ENCODE measurements around the gene MVB12A. TPM values are rescaled to one million over a fixed set of nuclear protein-coding genes. Genes with fewer than 3 reads are reported as not detected.

MVB12A gene
- total and polyA plus RNA-seq, 2 experiments from 2014 or later = 49.6 to 68.3 TPM

DNA sequence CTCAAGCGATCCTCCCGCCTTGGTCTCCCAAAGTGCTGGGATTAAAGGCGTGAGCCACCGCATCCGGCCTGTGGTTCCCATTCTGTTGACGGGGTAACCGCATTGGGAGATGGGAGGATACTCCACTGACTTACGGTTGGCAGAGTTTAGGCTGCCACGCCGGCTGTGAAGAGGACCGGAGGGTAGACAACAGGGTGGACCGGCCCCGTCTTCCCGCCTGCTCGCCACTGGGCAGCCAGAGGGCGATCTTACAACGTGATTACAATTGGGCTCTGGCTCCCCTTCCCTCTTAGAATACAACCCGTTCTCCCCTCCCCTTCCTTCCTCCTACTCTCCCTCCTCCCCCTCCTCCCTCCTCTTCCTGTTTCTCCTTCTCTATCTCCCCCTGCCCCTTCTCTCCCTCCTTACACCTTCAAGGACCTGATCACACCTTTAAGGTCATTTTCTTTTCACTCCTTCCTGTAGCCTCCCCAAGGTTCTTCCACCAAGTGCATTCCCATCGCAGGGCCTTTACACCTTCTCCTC is 24.9 kb upstream of the MVB12A start:
- H3K4me3 ChIP-seq = no peak overlapping the region
- no peak overlapping the region for H3K4me2 ChIP-seq (ENCODE audit: unreplicated experiment)
- TF ChIP-seq EZH2phosphoT487 (IDR thresholded peaks at IDR 0.05; ENCODE audit: insufficient read depth, low read depth) = no peak
- no peak for TF ChIP-seq EZH2 (IDR thresholded peaks at IDR 0.05; ENCODE audit: insufficient read depth, poor library complexity, severe bottlenecking)
- H3K27ac ChIP-seq = no peak overlapping the region
- H3K79me2 ChIP-seq (ENCODE audit: insufficient read depth) = no peaks in the 10 kb centered on the region
- H3K36me3 ChIP-seq (ENCODE audit: low read depth) = no peaks in the 10 kb centered on the region
- no peak overlapping the region for H3K9ac ChIP-seq
- no peaks in the 10 kb centered on the region for H3K4me1 ChIP-seq (ENCODE audit: insufficient read depth)
- H3K27me3 ChIP-seq (replicated peaks; ENCODE audit: insufficient read depth) = no peaks in the 10 kb centered on the region; the same call in 1 of the 2 replicates
- in situ Hi-C loops (cut with MboI) = no loop called here
- peak; percentile 74 for DNase-seq
- H3F3A ChIP-seq (ENCODE audit: insufficient read depth) = no peaks in the 10 kb centered on the region
- WGBS, 2 experiments (ENCODE audit: low coverage in 1 of 2, low lambda C conversion rate in 2 of 2, missing lambda C conversion rate in 2 of 2) = 15 to 20% methylated on average over 14 to 19 of the region's 19 CpGs
- H2AFZ ChIP-seq = peak overlapping the region; percentile 66
- no peaks in the 10 kb centered on the region for H3K9me2 ChIP-seq (ENCODE audit: insufficient read depth)
- H4K20me1 ChIP-seq (ENCODE audit: insufficient read depth) = no peaks in the 10 kb centered on the region
- H3K9me3 ChIP-seq (ENCODE audit: low read depth) = no peaks in the 10 kb centered on the region

DNA sequence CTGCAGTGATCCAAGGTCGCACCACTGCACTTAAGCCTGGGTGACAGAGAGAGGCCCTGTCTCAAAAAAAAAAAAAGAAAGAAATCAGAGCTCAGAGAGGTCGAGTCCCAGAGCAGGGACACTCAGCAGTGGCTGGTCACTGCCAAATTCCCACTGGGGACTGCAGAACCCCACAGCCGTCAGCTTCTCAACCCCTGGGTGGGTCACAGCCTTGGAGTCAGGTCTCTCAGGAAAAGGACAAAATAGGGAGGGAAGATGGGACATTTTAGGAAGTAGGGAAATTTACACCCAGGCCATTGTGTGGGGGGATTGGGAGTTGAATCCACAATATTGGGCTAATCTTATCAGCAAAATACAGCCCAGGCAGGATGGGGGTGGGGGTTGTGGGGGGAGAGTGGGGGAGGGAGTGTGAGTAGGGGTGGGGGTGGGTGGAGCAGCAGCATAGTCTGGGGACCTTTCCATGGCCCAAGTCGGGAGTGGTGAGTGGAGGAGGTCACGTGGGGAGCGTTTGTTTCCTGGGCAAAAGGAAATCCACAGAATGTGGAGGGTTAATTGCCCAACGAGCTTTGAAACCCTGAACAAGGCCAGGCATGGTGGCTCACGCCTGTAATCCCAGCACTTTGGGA is 20.8 kb upstream of the MVB12A start:
- H3K4me3 ChIP-seq = no peak overlapping the region
- in situ Hi-C loops (cut with MboI) = no loop called here
- H2AFZ ChIP-seq = no peak overlapping the region
- TF ChIP-seq EZH2phosphoT487 (IDR thresholded peaks at IDR 0.05; ENCODE audit: insufficient read depth, low read depth) (no peak), EZH2 (IDR thresholded peaks at IDR 0.05; ENCODE audit: insufficient read depth, poor library complexity, severe bottlenecking) (no peak)
- H4K20me1 ChIP-seq (ENCODE audit: insufficient read depth) = no peaks in the 10 kb centered on the region
- H3K27me3 ChIP-seq (replicated peaks; ENCODE audit: insufficient read depth) = no peaks in the 10 kb centered on the region
- no peaks in the 10 kb centered on the region for H3K9me2 ChIP-seq (ENCODE audit: insufficient read depth)
- H3K4me2 ChIP-seq (ENCODE audit: unreplicated experiment) = no peak overlapping the region
- no peaks in the 10 kb centered on the region for H3F3A ChIP-seq (ENCODE audit: insufficient read depth)
- WGBS, 2 experiments (ENCODE audit: low coverage in 1 of 2, low lambda C conversion rate in 2 of 2, missing lambda C conversion rate in 2 of 2) = 44 to 63% methylated on average over 5 to 8 of the region's 8 CpGs
- no peaks in the 10 kb centered on the region for H3K79me2 ChIP-seq (ENCODE audit: insufficient read depth)
- no peaks in the 10 kb centered on the region for H3K9me3 ChIP-seq (ENCODE audit: low read depth)
- no peak overlapping the region for H3K27ac ChIP-seq
- no peaks in the 10 kb centered on the region for H3K36me3 ChIP-seq (ENCODE audit: low read depth)
- no peak for DNase-seq
- no peak overlapping the region for H3K9ac ChIP-seq
- no peaks in the 10 kb centered on the region for H3K4me1 ChIP-seq (ENCODE audit: insufficient read depth)

DNA sequence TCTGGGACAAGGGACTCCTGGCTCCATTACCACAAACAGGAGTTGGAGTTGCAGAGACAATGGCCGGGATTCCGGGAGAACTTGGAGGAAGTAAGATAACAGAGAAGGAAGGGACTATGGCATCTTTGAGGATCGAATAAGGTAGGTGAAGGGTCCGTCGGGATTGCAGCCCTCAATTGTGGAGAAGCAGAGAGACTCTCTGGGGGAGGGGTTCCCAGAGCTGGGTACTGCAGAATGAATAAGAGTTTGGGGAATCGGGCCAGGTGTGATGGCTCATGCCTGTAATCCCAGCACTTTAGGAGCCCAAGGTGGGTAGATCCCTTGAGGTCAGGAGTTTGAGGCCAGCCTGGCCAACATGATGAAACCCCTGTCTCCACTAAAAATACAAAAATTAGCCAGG is 18.2 kb upstream of the MVB12A start:
- no peak for TF ChIP-seq EZH2phosphoT487 (IDR thresholded peaks at IDR 0.05; ENCODE audit: insufficient read depth, low read depth)
- TF ChIP-seq EZH2 (IDR thresholded peaks at IDR 0.05; ENCODE audit: insufficient read depth, poor library complexity, severe bottlenecking) = no peak
- Histone ChIP-seq H3K4me3 (no peak overlapping the region), H3K4me1 (ENCODE audit: insufficient read depth) (no peaks in the 10 kb centered on the region), H3K9ac (no peak overlapping the region), H3K27ac (no peak overlapping the region), H3F3A (ENCODE audit: insufficient read depth) (no peaks in the 10 kb centered on the region), H3K9me3 (ENCODE audit: low read depth) (no peaks in the 10 kb centered on the region), H4K20me1 (ENCODE audit: insufficient read depth) (no peaks in the 10 kb centered on the region), H3K27me3 (replicated peaks; ENCODE audit: insufficient read depth) (no peaks in the 10 kb centered on the region), H3K4me2 (ENCODE audit: unreplicated experiment) (no peak overlapping the region), H3K36me3 (ENCODE audit: low read depth) (no peaks in the 10 kb centered on the region), H3K9me2 (ENCODE audit: insufficient read depth) (no peaks in the 10 kb centered on the region), H3K79me2 (ENCODE audit: insufficient read depth) (no peaks in the 10 kb centered on the region), H2AFZ (no peak overlapping the region)
- no peak for DNase-seq
- in situ Hi-C loops (cut with MboI) = no loop called here
- 83 to 88% methylated on average over 6 of the region's 6 CpGs for whole genome bisulfite sequencing, 2 experiments (ENCODE audit: low coverage in 1 of 2, low lambda C conversion rate in 2 of 2, missing lambda C conversion rate in 2 of 2)

DNA sequence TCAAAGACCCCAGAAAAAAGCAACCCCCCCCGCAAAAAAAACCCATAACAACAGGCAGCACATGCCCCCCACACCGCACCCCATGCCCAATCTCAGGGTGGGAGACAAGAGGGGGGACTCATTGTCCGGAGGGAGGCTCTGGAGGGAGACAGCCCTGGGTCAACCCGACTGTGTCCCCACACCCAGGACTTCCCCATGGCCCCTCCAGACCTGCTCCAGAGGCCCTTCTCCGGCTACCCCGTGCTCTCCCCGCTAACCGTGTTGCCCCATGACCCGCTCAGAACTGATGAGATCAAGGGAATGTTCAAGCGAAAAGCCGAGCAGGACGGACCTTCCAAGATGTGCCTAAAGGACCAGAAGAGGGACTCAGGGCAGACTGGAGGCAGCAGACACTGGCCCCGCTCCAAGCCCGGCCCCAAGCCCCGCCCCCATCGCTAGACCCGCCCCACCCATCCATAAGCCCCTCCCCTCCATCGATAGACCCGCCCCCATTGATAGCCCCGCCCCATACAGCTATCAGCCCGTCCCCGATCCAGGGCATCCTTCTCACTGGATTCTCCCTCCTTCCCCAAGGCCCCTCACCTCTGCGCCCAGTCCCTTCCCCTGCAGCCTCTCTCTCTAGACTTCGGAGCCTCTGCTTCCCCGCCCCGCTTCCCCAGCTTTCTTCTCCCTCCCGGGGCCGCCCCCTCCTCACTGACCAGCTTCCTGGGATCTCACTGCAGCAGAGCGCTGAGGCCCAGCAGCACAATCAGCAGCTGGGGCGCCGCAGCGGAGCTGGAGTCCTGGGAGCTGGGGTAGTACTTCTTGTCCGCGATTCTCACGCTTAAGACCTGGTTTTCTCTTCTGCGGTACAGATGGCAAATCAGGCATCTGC is 16.6 kb upstream of the MVB12A start:
- 32 to 39% methylated on average over 30 to 34 of the region's 36 CpGs for WGBS, 2 experiments (ENCODE audit: low coverage in 1 of 2, low lambda C conversion rate in 2 of 2, missing lambda C conversion rate in 2 of 2)
- Histone ChIP-seq H3F3A (ENCODE audit: insufficient read depth) (no peaks in the 10 kb centered on the region), H3K9ac (no peak overlapping the region), H3K79me2 (ENCODE audit: insufficient read depth) (no peaks in the 10 kb centered on the region), H3K9me2 (ENCODE audit: insufficient read depth) (no peaks in the 10 kb centered on the region), H3K27me3 (replicated peaks; ENCODE audit: insufficient read depth) (no peaks in the 10 kb centered on the region), H2AFZ (no peak overlapping the region), H3K4me2 (ENCODE audit: unreplicated experiment) (no peak overlapping the region), H3K4me3 (no peak overlapping the region), H4K20me1 (ENCODE audit: insufficient read depth) (no peaks in the 10 kb centered on the region), H3K9me3 (ENCODE audit: low read depth) (no peaks in the 10 kb centered on the region), H3K27ac (no peak overlapping the region), H3K36me3 (ENCODE audit: low read depth) (no peaks in the 10 kb centered on the region), H3K4me1 (ENCODE audit: insufficient read depth) (no peaks in the 10 kb centered on the region)
- TF ChIP-seq EZH2 (IDR thresholded peaks at IDR 0.05; ENCODE audit: insufficient read depth, poor library complexity, severe bottlenecking) = no peak
- no peak for TF ChIP-seq EZH2phosphoT487 (IDR thresholded peaks at IDR 0.05; ENCODE audit: insufficient read depth, low read depth)
- in situ Hi-C loops (cut with MboI) = no loop called here
- DNase-seq = peak; percentile 49

All from GM23248 (cell line).